GM19035 (cell line): ENCODE data around the gene HHATL.

Experiments
- ATAC-seq: cut with Tn5 transposase; IDR thresholded peaks from one replicate; pipeline ENCODE4 v1.9.1; 2021; ENCODE audit not compliant: unreplicated experiment

Gene HHATL, protein sequence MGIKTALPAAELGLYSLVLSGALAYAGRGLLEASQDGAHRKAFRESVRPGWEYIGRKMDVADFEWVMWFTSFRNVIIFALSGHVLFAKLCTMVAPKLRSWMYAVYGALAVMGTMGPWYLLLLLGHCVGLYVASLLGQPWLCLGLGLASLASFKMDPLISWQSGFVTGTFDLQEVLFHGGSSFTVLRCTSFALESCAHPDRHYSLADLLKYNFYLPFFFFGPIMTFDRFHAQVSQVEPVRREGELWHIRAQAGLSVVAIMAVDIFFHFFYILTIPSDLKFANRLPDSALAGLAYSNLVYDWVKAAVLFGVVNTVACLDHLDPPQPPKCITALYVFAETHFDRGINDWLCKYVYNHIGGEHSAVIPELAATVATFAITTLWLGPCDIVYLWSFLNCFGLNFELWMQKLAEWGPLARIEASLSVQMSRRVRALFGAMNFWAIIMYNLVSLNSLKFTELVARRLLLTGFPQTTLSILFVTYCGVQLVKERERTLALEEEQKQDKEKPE

GRCh38 chr3:42702066-42702951, at the start of gene HHATL:
Gene HHATL (minus strand): TSS chr3:42702798. CDS start chr3:42700826, 1,972 bp downstream.
- no peak for ATAC-seq

DNA sequence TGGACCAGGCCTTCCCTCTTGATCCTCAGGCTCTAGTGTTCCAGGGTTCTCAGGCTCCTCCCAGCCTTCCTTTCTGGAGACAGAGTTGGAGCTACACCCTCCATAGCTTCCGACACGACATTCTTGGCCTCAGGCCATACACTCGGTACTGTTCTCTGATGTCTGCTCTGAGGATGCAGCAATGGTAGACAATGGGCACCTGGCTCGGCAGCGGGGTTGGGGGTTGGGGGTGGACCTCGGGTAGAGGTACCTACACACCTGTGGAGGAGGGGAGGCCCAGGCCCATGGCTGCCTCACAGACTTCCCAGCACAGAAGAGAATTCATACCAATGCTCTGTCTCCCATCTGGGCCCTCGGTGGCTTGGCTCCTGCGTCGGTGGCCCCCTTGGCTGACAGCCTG, 49.0 kb upstream of the HHATL start:
- ATAC-seq = no peak

DNA sequence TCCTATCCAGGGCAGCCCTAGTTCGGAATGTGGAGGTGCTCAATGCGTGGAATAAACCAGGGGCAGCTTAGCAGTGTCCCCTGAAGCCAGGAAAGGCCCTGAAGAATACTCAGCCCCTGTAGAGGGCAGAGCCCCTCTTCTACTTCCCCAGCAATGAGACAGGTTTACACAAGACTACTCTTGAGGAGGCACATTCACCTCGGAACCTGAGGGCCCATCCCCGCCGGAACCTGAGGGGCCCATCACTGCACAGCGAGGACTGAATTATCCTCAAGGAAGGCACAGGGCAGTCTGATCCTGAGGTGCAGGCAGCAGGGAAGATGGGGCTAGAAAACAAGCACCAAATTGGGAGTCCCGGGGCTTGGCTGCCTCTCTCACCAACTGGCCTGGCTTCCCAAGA, 48.2 kb upstream of the HHATL start:
- ATAC-seq = no peak

GRCh38 chr3:42749753-42750231, 47.2 kb upstream of the HHATL start:
- no peak for ATAC-seq

DNA sequence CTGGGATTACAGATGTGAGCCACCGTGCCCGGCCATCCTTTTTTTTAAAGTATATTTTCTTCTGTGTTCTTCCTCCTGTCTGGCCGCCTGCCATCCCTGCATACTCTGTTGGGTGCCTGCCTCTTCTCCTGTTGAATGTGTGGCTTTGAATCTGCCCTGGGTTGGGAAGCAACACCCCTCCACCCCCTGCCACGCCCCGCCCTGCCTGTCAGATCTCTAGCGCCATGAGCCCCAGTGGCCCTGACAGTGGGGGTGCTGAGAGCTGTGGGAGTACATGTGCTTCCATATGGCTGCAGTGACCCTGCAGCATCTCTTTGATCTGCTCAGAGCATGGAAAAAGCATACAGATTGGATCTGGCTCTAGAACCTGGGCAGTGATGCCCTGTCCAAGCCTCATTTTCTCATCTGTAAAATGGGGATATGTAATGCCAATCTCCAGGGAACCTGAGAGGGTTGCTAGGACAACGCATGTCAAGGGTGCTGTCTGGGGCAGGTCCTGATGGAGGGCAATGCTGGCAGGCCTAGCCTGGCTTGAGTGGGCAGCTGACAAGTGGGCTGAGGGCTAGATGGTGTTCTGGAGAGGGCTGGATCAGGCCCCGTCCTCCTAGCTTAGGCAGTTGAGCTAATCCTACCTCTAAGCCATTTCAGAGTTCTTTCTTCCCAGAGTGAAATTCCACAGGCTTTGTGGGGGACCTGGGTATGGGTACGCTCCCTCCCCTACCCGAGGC, 46.6 kb upstream of the HHATL start:
- no peak for ATAC-seq

- ATAC-seq = no peak
These were observed 45.0 kb upstream of the HHATL start for GRCh38 chr3:42747581-42747980.

DNA sequence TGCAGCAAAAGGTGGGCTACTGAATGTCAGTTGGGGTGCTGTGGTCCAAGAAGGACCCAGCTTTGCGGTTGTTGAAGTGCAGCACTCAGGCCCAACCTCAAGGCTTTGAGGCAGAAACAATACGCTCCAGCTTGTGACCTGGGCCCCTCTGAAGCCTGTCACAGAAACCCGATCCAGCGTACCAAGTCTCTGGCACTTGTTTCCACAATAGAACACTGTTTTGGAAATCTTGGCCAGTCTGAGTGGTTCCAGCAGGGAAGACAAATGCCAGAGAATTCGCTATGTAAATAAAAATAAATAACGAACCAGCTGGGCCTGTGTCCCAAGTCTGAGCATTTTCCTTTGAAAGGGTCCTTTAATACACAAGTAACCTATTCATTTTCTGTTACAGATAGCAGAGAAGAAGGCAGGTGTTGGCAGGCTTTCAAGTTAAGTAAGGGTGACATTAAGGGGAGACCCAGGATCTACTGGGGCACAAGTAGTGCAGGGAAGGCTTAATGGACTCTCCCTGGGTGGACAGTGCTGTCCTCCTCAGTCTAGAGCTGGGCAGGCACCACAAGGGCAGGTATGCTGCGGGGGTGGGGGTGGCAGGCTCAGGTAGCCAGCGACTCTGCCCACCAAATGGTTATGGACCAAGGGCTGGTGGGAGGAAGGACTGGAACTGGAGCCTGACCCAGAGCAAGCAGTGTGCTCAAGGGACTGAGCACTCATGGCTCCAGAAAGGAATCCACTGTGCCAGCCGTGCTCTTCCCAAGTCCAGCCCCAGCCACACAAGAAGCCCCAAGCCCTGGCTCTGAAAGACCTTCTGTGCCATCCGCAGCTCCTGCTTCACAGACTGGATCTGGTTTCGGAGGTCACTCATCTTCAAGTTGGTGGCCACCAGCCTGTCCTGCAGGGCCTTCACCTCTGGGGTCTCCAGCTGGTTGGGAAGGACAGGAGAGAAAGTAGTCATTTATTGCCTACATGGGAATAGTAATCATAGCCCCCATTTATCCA, 44.2 kb upstream of the HHATL start:
- ATAC-seq = no peak

- ATAC-seq = no peak
These were observed 43.3 kb upstream of the HHATL start for GRCh38 chr3:42745776-42746454.

DNA sequence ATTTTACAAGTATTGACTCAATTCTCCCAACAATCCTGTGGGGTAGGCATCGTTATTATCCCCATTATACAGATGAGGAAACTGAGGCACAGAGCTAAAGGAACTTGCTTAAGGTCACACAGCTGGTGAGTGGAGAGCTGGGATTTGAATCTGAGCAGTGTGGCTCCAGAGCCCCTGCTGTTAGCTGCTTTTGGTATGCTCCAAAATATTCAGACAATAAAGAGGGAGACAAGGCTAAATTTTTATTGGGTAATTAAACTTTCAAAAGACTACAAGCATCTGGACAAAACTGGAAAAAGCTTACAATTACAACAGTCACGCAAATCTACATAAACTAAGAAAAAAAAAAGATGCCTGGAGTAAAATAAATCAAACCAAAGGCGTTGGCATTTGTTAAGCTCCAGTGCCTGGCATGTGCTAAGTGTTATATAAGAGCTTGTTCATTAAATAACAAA, 42.7 kb upstream of the HHATL start:
- ATAC-seq = no peak

GRCh38 chr3:42743204-42743995, 40.8 kb upstream of the HHATL start:
- ATAC-seq = no peak

DNA sequence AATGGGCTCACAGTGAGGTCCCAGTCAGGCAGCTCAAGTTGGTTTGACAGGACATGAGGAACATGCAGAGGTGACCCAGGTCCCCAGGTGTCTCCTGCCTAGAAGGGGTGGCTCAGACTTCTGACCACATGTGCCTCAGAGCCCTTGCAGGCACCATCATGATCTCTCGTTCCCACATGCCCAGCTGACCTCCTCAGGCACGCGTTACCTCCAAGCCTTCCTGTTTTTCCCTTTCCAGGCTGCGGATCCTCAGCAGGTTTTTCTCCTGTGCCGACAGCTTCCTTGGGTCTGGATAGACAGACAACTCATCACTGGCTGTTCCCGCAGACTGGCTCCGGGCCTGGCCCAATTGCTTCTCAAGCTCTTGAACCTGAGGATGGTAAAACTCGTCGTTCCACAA, 40.1 kb upstream of the HHATL start:
- ATAC-seq = no peak

GRCh38 chr3:42742259-42742658, 39.7 kb upstream of the HHATL start:
- ATAC-seq = no peak

DNA sequence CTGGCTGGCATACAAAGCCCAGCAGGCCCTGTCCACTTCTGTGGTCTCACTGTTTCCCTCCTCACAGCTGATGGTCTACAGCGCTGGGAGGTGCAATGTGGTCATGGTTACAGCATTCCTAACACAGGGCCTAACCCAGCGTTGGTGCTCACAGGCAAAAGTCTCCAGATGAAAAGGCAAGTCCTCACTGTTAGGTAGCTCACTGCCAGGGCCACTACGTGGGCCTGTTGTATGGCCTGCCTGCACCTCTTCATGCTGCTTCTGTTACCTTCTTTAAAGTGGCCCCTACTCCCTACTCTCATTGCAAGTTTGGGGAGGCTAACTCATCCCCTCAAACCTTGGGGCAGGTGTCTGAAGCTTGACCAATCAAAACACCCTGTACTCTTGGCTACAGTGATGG, 39.2 kb upstream of the HHATL start:
- ATAC-seq = no peak

DNA sequence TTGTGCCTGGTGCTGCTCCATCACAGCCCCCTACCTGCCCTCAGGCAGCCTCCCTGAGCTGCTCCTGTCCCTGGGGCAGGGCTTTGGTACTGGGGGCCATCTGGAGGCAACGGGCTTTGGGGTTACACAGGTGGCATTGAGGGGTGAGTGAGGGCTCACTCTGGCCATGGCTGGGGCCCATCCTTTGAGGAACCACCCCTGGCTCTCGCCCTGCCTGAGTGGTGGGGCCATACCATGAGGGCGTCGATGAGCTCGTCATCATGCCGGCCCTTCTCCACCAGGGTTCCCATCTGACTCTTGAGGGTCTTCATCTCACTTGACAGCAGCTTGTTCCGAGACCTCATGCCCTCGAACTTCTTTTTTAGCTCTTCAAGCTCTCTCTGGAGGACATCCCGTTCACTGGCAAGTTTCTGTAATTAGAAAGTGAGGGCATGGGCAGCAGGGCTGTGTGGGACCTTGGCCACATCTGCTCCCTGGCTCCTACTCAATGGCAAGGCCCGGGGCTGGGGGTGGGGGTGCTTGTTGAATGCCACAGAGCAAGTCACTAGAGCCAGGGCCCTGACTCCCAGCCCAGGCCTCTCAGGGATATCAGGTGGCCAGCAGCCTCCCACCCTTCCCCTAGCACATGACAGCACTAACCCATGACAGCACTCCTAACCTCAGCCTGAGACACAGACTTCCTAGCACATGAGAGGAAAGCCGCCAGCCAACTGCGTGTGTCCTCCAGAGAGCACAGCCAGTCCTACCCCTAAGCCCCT, 37.0 kb upstream of the HHATL start:
- ATAC-seq = no peak

- no peak for ATAC-seq
These were observed 33.9 kb upstream of the HHATL start for GRCh38 chr3:42736531-42736930.

- ATAC-seq = no peak
These were observed 33.5 kb upstream of the HHATL start for GRCh38 chr3:42736081-42736480.

DNA sequence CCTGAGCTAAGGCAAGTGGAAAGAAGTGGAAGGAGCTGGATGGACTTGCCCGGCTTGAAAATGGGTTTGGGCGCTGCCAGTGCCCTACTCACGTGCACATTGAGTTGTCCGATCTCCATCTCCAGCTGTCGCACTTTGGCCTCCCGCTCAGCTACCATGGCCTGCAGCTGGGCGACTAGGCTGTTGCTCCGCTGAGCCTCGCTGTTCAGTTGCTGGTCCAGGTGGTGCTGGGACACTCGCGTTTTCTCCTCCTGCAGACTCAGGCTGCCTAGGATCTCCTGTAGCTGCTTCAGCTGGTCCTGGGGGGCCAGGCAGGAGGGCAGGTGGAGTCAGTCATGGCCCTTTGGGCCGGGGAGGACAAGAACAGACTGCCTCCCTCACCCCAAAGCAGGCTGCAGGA, 33.0 kb upstream of the HHATL start:
- no peak for ATAC-seq

GRCh38 chr3:42735019-42735418, 32.4 kb upstream of the HHATL start:
- no peak for ATAC-seq
